ENCODE results near the gene SLC43A3.
"Not testable (repeated sequence)": the region's sequence is repeated elsewhere in the genome, so short reads cannot be mapped to it uniquely, and the experiment has no call there.

Gene SLC43A3

DNA sequence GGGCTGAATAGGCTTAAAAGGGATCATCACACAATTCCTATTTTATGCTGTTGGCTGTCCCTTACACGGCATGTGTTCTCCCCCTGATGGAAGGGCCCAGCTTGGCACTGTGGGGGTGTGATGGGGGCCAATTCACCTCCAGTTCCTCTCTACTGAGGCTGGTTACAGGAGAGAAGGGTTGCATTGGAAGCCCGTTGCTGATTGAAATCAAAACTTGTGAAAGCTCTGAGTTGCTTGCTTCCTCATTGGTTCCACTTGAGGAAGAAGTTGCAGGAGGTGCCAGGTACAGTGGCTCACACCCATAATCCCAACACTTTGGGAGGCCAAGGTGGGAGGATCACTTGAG is 23.1 kb downstream of the SLC43A3 start:
- DNase-seq, result no peak

- not testable (repeated sequence) for DNase-seq
Measured at GRCh38 chr11:57403003-57403801, 23.7 kb downstream of the SLC43A3 start.

GRCh38 chr11:57402188-57403002 is 24.5 kb downstream of the SLC43A3 start:
- no peak for DNase-seq

DNA sequence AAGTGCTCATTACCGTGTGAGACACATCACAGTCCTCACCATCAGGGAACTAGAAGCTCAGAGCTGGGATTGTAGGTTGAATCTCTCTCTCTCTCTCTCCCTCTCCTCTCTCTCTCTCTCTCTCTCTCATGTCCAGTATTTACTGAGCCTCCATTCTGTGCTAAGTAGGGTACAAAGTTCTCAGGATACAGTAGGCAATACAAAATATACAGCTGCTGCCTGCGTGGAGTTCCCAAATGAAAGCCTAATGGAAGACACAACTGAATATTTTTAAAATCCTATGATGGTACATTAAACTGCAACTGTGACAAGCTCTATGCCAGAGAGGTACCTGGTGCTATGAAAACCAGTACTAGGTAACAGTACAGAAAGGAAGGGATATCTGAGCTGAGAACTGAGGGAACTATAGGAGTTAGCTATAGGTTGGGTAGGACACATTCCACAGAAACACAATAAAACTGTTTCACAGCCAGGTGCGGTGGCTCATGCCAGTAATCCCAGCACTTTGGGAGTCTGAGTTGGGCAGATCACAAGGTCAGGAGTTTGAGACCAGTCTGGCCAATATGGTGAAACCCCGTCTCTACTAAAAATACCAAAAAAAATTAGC is 26.8 kb downstream of the SLC43A3 start:
- no peak for DNase-seq

GRCh38 chr11:57399221-57399620 is 27.7 kb downstream of the SLC43A3 start:
- no peak for DNase-seq

GRCh38 chr11:57397394-57397990 is 29.4 kb downstream of the SLC43A3 start:
- DNase-seq, result no peak

GRCh38 chr11:57396744-57397143 is 30.2 kb downstream of the SLC43A3 start:
- DNase-seq, result no peak

GRCh38 chr11:57395905-57396623 is 30.9 kb downstream of the SLC43A3 start:
- no peak for DNase-seq

- DNase-seq, result no peak
Measured at GRCh38 chr11:57394203-57394965, 32.5 kb downstream of the SLC43A3 start.

DNA sequence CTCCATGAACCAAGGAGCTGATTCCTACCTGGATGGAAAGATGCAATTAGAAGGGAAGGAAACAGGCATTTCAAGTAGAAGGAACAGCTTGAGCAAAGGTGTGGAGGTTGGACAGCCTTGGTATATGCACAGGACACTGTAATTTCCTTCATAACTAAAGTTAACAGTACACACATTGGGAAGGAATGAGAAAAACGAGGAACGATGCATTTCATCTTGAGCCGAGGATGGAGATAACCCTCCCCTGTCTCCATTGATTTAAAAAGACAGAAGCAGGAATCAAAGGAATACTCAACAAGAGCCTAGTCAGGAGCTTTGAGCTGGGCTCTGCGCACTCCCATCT is 34.2 kb downstream of the SLC43A3 start:
- DNase-seq, result no peak

DNA sequence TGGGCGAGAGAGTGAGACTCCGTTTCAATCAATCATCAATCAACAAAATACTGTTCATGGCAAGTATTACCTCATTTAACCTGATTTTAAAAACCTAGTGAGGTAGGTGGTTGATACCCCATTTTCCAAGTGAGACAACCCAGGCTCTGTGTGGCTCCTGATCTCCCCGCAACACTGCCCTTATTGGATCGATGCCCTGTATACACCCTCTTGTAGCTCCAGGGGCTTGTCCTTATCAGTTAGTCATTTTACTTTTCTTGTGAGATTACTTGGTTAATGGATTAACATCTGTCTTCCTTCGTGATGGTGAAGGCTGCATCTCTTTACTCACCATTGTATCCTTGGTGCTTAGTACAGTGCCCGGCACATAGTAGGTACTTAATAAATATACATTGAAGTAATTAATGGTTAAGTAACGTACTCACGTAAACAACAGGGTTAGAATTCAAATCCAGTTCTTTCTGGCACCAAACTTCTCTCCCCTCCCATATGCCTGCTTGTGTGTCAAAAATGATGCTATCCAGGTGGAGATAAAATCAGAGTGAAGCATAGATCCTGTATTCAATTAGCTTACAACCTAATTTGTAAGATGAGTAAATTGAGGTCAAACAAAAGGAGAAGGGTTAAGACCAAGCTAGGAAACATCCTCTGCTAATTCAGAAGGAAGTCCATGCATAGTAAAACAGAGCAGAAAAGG is 34.7 kb downstream of the SLC43A3 start:
- DNase-seq, result no peak

- DNase-seq, result no peak
Measured at GRCh38 chr11:57391539-57391938, 35.4 kb downstream of the SLC43A3 start.

DNA sequence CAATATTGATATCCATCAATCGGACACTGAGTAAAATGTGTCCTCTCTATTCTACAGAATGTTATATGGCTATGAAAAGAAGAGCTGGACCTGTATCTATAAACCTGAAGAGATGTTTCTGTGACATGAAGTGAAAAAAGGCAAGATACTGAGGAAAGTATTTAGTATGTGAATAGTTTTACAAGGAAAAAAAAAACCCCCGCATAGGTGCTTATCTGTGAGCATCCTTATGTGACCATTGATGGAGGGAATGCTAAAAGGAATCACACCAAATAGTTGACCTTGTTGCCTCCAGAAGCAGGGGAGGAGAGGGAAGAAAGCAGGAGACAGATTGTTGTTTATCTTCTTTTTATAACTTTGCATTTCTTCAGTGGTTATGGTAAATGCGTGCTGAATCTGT is 35.8 kb downstream of the SLC43A3 start:
- no peak for DNase-seq

GRCh38 chr11:57390535-57390934 is 36.4 kb downstream of the SLC43A3 start, which contains the start of gene PRG2:
TSS of gene PRG2 (minus strand) at chr11:57390650. CDS start at chr11:57389944, 706 bp downstream.
- no peak for DNase-seq

DNA sequence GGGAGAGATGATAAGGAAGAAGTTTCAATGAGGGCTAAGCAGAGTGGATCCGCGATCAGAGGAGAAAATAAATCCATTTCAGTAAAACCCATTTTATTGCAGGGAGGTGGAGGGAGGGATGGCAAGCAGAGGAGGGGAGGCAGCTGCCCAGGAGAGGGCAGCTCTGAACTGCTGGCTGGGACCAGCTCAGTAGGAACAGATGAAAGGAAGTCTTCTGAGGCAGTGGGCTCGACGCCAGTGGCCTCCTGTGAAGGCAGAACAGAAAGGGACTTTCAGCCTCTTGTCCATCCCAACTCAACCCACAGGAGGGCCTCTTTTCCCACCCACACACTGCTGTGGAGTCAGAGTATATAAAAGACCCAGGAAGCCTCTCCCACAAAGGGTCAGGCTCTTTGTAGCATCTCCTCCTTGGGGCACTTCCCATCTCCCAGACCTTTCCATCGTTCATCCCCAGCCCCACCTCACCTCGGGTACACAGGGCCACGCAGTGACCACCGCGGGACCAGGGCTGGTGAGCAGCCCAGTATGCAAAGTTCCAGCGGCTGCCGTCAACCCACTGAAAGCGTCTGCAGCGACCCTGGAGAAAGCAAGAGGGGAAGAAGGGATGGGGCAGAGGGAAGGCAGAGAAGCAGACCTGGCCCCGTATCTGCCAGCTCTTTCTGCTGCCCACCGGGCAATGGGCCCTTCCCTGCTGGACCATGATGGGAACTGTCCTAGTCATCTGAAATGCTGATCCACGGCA is 39.5 kb downstream of the SLC43A3 start:
- DNase-seq, result no peak

DNA sequence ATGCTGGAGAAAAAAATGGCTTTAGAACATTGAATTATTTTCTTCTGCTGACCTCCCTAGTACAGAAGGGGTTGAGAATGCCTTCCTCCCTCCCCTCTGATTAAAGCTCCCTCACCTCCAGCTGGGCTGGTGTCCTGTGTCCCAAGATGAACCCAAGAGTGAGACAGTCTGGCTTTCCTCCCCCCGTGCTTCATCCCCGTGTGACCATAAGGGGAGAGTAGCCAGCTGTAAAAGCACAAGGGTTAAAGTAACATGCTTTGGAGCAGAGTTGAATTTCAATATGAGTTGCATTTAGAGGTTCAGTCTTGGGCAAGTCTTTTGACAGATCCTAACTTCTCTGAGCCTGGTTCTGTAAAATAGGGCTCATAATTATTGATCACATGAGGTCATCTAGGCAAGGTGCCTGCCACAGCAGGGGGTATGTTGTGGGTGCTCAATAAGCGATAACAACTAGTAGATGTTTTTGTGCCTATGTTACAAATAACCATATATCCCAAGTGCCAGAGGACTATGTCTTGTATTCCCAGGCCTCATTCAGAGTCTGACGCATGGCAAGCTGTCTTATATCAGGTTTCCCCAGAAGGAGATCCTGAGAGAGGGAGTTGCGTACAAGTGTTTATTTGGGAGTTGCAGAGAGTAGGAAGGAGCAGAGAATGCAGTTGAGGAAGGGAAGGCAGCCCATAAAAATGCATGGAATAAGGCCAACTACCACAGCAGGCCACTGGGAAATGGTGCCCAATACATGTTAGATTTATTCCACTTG is 40.6 kb downstream of the SLC43A3 start:
- no peak for DNase-seq

- no peak for DNase-seq
Measured at GRCh38 chr11:57380975-57381374, 45.9 kb downstream of the SLC43A3 start, which contains the start of gene PRG3. TSS of gene PRG3 (minus strand) at chr11:57381150. CDS start at chr11:57380708, 442 bp downstream.

- no peak for DNase-seq
Measured at GRCh38 chr11:57379732-57380131, 47.2 kb downstream of the SLC43A3 start.

DNA sequence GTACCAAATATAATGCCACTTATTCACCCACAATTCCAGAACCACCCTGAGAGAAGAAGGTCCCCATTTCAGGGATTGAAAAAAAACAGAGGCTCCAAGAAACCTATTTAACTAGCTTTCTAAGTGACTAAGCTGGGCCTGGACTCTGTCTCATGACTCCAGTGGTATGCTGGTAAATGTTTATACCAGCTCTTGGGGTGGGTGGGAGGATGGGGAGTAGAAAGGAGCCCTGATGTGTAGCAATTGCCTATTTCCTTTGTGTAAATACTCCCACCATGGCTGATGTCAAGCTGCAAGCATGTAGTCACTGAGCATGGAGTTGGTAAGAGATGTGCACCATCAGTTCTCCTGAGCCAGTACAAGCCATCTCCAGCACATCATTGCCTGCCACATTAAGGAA is 48.7 kb downstream of the SLC43A3 start:
- DNase-seq, result no peak

DNA sequence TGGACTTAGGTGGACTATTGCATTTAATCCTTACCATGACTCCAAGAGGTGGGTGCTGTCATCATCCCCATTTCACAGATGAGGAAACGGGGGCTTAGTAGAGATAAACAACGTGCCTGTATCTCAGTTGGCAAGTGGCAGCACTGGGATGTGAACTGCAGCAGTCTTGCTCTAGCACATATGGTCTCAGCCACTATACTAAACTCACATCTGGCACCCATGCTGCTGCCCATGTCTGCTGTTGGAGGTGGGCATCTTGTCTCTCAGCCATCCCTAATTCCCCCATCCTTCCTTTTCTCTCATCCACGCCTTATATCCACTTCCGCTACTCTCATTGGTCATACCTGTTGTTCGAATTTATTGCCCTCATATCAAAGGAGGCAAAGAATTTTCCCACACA is 49.8 kb downstream of the SLC43A3 start:
- no peak for DNase-seq
